ENCODE data around the gene GJC1.

DNA sequence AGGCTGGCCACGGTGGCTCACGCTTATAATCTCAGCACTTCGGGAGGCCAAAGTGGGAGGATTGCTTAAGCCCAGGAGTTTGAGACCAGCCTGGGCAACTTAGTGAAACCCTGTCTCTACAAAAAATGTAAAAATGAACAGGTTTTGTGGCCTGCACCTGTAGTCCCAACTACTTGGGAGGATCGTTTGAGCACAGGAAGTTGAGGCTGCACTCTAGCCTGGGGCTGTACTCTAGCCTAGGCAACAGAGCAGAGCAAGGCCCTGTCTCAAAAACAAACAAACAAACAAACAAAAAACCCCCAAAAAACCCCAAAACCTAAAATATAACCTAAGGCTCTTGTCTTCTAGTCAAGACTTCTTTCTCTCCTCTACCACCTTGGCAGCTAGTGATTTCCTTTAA lies 10.2 kb upstream of the GJC1 start:
- TF ChIP-seq, protein P1, sequence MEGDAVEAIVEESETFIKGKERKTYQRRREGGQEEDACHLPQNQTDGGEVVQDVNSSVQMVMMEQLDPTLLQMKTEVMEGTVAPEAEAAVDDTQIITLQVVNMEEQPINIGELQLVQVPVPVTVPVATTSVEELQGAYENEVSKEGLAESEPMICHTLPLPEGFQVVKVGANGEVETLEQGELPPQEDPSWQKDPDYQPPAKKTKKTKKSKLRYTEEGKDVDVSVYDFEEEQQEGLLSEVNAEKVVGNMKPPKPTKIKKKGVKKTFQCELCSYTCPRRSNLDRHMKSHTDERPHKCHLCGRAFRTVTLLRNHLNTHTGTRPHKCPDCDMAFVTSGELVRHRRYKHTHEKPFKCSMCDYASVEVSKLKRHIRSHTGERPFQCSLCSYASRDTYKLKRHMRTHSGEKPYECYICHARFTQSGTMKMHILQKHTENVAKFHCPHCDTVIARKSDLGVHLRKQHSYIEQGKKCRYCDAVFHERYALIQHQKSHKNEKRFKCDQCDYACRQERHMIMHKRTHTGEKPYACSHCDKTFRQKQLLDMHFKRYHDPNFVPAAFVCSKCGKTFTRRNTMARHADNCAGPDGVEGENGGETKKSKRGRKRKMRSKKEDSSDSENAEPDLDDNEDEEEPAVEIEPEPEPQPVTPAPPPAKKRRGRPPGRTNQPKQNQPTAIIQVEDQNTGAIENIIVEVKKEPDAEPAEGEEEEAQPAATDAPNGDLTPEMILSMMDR (IDR thresholded peaks at IDR 0.05; ENCODE audit: insufficient read depth, low read length, poor library complexity, severe bottlenecking), result no peak
- TF ChIP-seq EZH2phosphoT487 (conservative IDR thresholded peaks at IDR 0.05; ENCODE audit: low read length), result no peak
